Measurements from ENCODE around the gene FMN2. TPM values are rescaled to one million over a fixed set of nuclear protein-coding genes. Genes with fewer than 3 reads are reported as not detected.

The FMN2 gene
- total RNA-seq, 4 donors from 2014 or later, result 3.6 to 35.5 (median 5.6) TPM

DNA sequence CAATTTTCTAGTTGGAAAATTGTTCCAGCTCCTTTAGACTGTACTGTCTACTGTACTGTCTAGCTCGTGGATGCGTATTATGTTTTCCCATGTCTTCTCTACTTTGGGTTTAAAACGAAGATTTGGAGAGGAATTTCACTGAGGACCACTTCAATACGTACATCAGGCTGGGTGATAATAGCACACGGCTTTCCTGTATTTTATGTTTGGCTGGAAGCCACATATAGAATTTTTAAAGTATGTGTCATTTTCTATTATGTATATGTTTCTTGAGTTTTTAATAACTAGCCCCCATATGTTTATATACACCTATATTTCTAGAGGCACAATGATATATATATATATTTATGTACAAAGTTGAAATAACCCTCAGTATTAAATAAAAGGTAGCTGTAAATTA lies 293.9 kb downstream of the FMN2 start:
- peaks cover 15 to 18% of the 10 kb centered on the region in 2 donors for H3K9me3 ChIP-seq
- no peak overlapping the region for H3K27ac ChIP-seq
- intact Hi-C loops (cut with DNase I; ENCODE audit: low total_unique reads) (no loop called here), in situ Hi-C loops (cut with MboI; ENCODE audit: low pct_ligation_motif_present in 1 of 4, low pct_unique_long_range_greater_than_20kb in 1 of 4, low sequenced_read_pairs in 3 of 4) (no loop called here)
- TF ChIP-seq CTCF (IDR thresholded peaks at IDR 0.05), result no peak
- TF ChIP-seq POLR2A (IDR thresholded peaks at IDR 0.05), result no peak
- no peak for TF ChIP-seq POLR2AphosphoS5 (IDR thresholded peaks at IDR 0.05)
- TF ChIP-seq EP300 (IDR thresholded peaks at IDR 0.05; ENCODE audit: low read depth), result no peak
- no peak for DNase-seq
- no peaks in the 10 kb centered on the region for H3K36me3 ChIP-seq
- 77 to 85% methylated on average over 4 to 5 of the region's 5 CpGs for WGBS, 2 donors (ENCODE audit: low coverage in 1 of 2)
- H3K4me1 ChIP-seq, result no peaks in the 10 kb centered on the region
- H3K4me3 ChIP-seq, result no peak overlapping the region
- H3K27me3 ChIP-seq, result no peaks in the 10 kb centered on the region

GRCh38 chr1:240385985-240386978 lies 294.6 kb downstream of the FMN2 start:
- WGBS, 2 donors (ENCODE audit: low coverage in 1 of 2), result 65 to 71% methylated on average over 7 of the region's 7 CpGs
- H3K27me3 ChIP-seq, result no peaks in the 10 kb centered on the region
- peaks cover 10 to 15% of the 10 kb centered on the region in 2 donors for H3K9me3 ChIP-seq
- TF ChIP-seq EP300 (IDR thresholded peaks at IDR 0.05; ENCODE audit: low read depth) (no peak), POLR2AphosphoS5 (IDR thresholded peaks at IDR 0.05) (no peak), CTCF (IDR thresholded peaks at IDR 0.05) (no peak), POLR2A (IDR thresholded peaks at IDR 0.05) (no peak)
- in situ Hi-C loops (cut with MboI; ENCODE audit: low pct_ligation_motif_present in 1 of 4, low pct_unique_long_range_greater_than_20kb in 1 of 4, low sequenced_read_pairs in 3 of 4) (no loop called here), intact Hi-C loops (cut with DNase I; ENCODE audit: low total_unique reads) (no loop called here)
- H3K36me3 ChIP-seq, result no peaks in the 10 kb centered on the region
- DNase-seq, result no peak
- no peak overlapping the region for H3K27ac ChIP-seq
- no peak overlapping the region for H3K4me3 ChIP-seq
- no peaks in the 10 kb centered on the region for H3K4me1 ChIP-seq

GRCh38 chr1:240387051-240387450 lies 295.4 kb downstream of the FMN2 start:
- Histone ChIP-seq H3K9me3 (peaks cover 3 to 7% of the 10 kb centered on the region in 2 donors), H3K4me1 (no peaks in the 10 kb centered on the region), H3K27ac (no peak overlapping the region), H3K36me3 (no peaks in the 10 kb centered on the region), H3K4me3 (no peak overlapping the region), H3K27me3 (no peaks in the 10 kb centered on the region)
- TF ChIP-seq EP300 (IDR thresholded peaks at IDR 0.05; ENCODE audit: low read depth) (no peak), CTCF (IDR thresholded peaks at IDR 0.05) (no peak), POLR2AphosphoS5 (IDR thresholded peaks at IDR 0.05) (no peak), POLR2A (IDR thresholded peaks at IDR 0.05) (no peak)
- in situ Hi-C loops (cut with MboI; ENCODE audit: low pct_ligation_motif_present in 1 of 4, low pct_unique_long_range_greater_than_20kb in 1 of 4, low sequenced_read_pairs in 3 of 4) (no loop called here), intact Hi-C loops (cut with DNase I; ENCODE audit: low total_unique reads) (no loop called here)
- DNase-seq, result no peak
- 87% methylated on average over 2 of the region's 2 CpGs for WGBS, 2 donors (ENCODE audit: low coverage in 1 of 2)

DNA sequence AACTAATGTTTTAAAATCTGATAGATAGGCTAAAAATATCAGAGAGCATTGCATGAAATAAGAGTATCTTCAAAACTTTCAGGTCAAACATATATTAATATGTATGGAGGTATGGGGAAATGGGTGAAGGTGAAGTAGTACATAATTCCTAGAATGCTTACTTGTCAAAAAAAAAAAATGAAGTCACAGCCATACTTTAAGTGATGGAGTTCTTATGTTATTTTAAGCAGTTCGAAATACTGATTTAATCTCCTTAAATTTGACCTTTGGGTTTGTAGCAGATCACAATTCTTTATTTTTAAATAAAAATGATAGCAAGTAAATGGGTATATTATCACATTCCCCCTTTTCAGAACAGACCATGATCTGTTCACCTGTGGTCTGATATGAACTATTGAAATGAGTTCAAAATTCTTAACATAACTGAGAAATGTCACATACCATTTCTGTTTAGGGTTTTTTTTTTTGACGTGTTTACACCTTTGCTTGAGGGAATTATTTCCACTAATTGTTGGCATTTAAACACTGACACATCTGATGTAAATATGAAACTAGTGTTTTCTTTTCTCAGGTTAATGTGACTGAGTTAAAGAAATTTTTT lies 300.1 kb downstream of the FMN2 start:
- no peak overlapping the region for H3K4me3 ChIP-seq
- in situ Hi-C loops (cut with MboI; ENCODE audit: low pct_ligation_motif_present in 1 of 4, low pct_unique_long_range_greater_than_20kb in 1 of 4, low sequenced_read_pairs in 3 of 4), result no loop called here
- TF ChIP-seq EP300 (IDR thresholded peaks at IDR 0.05; ENCODE audit: low read depth) (no peak), POLR2A (IDR thresholded peaks at IDR 0.05) (no peak), CTCF (IDR thresholded peaks at IDR 0.05) (no peak), POLR2AphosphoS5 (IDR thresholded peaks at IDR 0.05) (no peak)

More for the DNA sequence above, 300.1 kb downstream of the FMN2 start:
- Histone ChIP-seq H3K27me3 (no peaks in the 10 kb centered on the region), H3K36me3 (no peaks in the 10 kb centered on the region), H3K9me3 (no peaks in the 10 kb centered on the region), H3K4me1 (no peaks in the 10 kb centered on the region), H3K27ac (no peak overlapping the region)
- intact Hi-C loops (cut with DNase I; ENCODE audit: low total_unique reads), result no loop called here
- WGBS, 2 donors (ENCODE audit: low coverage in 1 of 2), result 74 to 81% methylated on average over 2 of the region's 2 CpGs
- DNase-seq, result no peak
